Nephron progenitor cell (in vitro differentiated cells): ENCODE data around the gene UGP2.

Experiments
- DNase-seq: peaks from one replicate; pipeline ENCODE4 v3.0.0; 2021
- H3K27ac Mint-ChIP-seq: 2 replicates; pipeline ENCODE4 v1.8.0; 2021; ENCODE audit warnings: mild to moderate bottlenecking, moderate library complexity, mixed read lengths
- H3K27me3 Mint-ChIP-seq: 2 replicates; pipeline ENCODE4 v1.8.0; 2021; ENCODE audit warnings: mild to moderate bottlenecking, low read depth, mixed read lengths; ENCODE audit not compliant: poor library complexity
- H3K36me3 Mint-ChIP-seq: 2 replicates; pipeline ENCODE4 v1.8.0; 2021; ENCODE audit warnings: low read depth, mixed read lengths
- H3K4me1 Mint-ChIP-seq: 2 replicates; pipeline ENCODE4 v1.8.0; 2021; ENCODE audit warnings: mixed read lengths
- H3K4me3 Mint-ChIP-seq: 2 replicates; pipeline ENCODE4 v1.8.0; 2021; ENCODE audit warnings: mild to moderate bottlenecking, moderate library complexity, mixed read lengths
- H3K9me3 Mint-ChIP-seq: 2 replicates; pipeline ENCODE4 v1.8.0; 2021; ENCODE audit warnings: mild to moderate bottlenecking, moderate library complexity, mixed read lengths
- TF ChIP-seq, protein P1 (sequence below): fragments of 200-600 bp; sonication (generic); IDR thresholded peaks from 2 replicates; pipeline ENCODE4 v1.5.0; 2021; ENCODE audit warnings: antibody characterized with exemption

Gene UGP2

DNA sequence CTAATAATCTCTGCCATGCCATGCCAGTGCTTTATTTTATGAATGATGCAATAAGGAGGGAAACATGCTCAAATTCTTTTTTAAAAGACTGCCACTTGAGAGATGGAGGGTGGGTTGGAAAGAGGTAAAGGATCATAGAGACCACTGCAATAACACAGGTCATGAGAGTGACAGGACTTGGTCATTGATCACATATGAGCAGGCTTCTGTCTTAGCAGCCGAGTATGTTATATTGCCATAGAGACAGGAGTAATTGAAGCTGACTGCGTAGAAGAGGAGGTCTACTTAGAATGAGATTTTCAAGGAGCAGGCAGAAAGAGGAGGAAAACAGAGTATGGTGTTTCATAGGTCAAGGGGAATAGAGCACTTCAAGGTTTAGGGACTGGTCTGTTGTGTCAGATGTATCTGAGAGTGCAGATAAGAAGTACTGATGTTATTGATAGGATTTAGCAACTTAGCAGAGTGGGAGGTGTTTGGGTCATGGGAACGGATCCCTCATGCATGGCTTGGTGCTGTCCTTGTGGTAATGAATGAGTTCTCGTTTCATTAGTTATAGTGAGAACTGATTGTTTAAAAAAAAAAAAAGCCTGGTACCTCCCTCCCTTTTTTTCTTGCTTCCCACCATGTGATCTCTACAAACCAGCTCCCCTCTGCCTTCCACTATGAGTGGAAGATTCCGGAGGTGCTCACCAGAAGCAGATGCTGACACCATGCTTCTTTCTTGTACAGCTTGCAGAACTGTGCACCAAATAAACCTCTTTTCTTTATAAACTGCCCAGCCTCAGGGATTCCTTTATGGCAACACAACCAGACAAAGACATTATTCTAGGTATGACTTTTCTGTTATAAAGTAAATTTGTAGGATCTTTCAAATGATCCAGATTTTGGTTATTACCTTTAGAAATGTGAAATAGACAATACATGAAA is 32.8 kb downstream of the UGP2 start:
- no peak for DNase-seq
- Mint-ChIP-seq H3K27ac (peak overlapping the region; percentile 37), H3K4me1 (peaks cover 12% of the 10 kb centered on the region), H3K9me3 (peaks cover 21% of the 10 kb centered on the region), H3K36me3 (peaks cover 70% of the 10 kb centered on the region), H3K4me3 (no peak overlapping the region), H3K27me3 (no peaks in the 10 kb centered on the region)
- TF ChIP-seq, protein P1, sequence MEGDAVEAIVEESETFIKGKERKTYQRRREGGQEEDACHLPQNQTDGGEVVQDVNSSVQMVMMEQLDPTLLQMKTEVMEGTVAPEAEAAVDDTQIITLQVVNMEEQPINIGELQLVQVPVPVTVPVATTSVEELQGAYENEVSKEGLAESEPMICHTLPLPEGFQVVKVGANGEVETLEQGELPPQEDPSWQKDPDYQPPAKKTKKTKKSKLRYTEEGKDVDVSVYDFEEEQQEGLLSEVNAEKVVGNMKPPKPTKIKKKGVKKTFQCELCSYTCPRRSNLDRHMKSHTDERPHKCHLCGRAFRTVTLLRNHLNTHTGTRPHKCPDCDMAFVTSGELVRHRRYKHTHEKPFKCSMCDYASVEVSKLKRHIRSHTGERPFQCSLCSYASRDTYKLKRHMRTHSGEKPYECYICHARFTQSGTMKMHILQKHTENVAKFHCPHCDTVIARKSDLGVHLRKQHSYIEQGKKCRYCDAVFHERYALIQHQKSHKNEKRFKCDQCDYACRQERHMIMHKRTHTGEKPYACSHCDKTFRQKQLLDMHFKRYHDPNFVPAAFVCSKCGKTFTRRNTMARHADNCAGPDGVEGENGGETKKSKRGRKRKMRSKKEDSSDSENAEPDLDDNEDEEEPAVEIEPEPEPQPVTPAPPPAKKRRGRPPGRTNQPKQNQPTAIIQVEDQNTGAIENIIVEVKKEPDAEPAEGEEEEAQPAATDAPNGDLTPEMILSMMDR, result no peak

DNA sequence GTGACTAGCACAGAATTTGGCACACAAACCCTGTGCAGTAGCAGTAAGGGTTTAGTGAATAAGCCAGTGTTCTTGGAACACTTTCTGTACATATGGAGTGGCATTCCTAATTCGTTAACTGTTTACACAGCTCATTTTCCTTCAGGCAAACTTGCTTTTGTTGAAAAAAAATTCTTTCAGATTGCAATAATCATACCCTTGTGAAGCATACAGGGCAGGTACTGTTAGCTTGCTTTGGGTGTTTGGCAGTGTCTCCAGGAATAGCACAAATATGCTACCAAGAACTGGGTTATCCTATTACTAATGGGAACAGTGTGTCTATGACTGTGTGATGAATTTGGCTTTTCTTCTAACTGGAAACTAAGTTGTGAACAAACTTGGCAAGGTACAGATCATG is 33.4 kb downstream of the UGP2 start:
- H3K27me3 Mint-ChIP-seq, result no peaks in the 10 kb centered on the region
- DNase-seq, result no peak
- H3K4me1 Mint-ChIP-seq, result peaks cover 12% of the 10 kb centered on the region
- H3K4me3 Mint-ChIP-seq, result no peak overlapping the region
- H3K36me3 Mint-ChIP-seq, result peaks cover 69% of the 10 kb centered on the region
- no peak overlapping the region for H3K27ac Mint-ChIP-seq
- H3K9me3 Mint-ChIP-seq, result peaks cover 21% of the 10 kb centered on the region
- TF ChIP-seq, protein P1, result no peak

GRCh38 chr2:63875559-63876245 is 34.0 kb downstream of the UGP2 start:
- no peak for DNase-seq
- Mint-ChIP-seq H3K4me1 (peaks cover 16% of the 10 kb centered on the region), H3K36me3 (peaks cover 69% of the 10 kb centered on the region), H3K27me3 (no peaks in the 10 kb centered on the region), H3K9me3 (peaks cover 21% of the 10 kb centered on the region), H3K27ac (no peak overlapping the region), H3K4me3 (no peak overlapping the region)
- TF ChIP-seq, protein P1, result no peak

DNA sequence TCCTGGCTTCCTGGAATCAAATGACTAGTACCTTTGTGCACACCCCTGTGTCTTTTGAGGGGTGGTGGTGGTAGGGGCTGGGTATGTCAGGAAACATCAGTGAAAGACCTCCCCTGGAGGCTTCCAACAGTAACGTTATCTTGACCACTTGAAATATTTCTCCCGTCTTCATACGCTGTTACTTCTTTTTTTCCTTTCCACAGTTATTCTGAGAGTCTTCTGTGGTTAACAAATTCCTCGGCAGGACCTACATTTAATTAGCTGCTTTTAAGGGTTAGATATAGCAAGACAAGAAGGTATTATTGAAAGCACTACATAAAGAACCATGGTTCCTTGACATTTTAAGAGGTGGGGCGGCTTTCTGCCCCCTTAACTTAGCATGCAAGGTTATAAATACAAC is 34.6 kb downstream of the UGP2 start:
- Mint-ChIP-seq H3K9me3 (peaks cover 21% of the 10 kb centered on the region), H3K4me1 (peaks cover 20% of the 10 kb centered on the region), H3K36me3 (peaks cover 67% of the 10 kb centered on the region), H3K27me3 (no peaks in the 10 kb centered on the region), H3K4me3 (no peak overlapping the region), H3K27ac (no peak overlapping the region)
- TF ChIP-seq, protein P1, result no peak
- DNase-seq, result no peak

GRCh38 chr2:63878486-63878885 is 36.8 kb downstream of the UGP2 start:
- H3K27me3 Mint-ChIP-seq, result no peaks in the 10 kb centered on the region
- peaks cover 55% of the 10 kb centered on the region for H3K36me3 Mint-ChIP-seq
- H3K4me1 Mint-ChIP-seq, result peaks cover 14% of the 10 kb centered on the region
- H3K9me3 Mint-ChIP-seq, result peaks cover 14% of the 10 kb centered on the region
- no peak for DNase-seq
- TF ChIP-seq, protein P1, result no peak
- H3K27ac Mint-ChIP-seq, result no peak overlapping the region
- H3K4me3 Mint-ChIP-seq, result no peak overlapping the region
